T-helper 1 cell (primary cell): Measurements from ENCODE around the gene NR3C1.

Experiments
- DNase-seq, 5 donors: peaks; one replicate each; pipeline ENCODE4 v3.0.0-alpha.2; 2012 to 2020

NR3C1 gene

GRCh38 chr5:143229896-143230675, 173.4 kb downstream of the NR3C1 start:
- DNase-seq, result peak in 3 of 5 donors; percentile 17 to 77 (median 19)

- peak in 2 of 5 donors; percentile 15 to 17 for DNase-seq
Observed at GRCh38 chr5:143229426-143229895, 174.0 kb downstream of the NR3C1 start.

GRCh38 chr5:143228597-143229293, 174.7 kb downstream of the NR3C1 start:
- peak in 2 of 5 donors; percentile 6 to 29 for DNase-seq
